ENCODE results near the gene ACSL6. TPM values are rescaled to one million over a fixed set of nuclear protein-coding genes. Genes with fewer than 3 reads are reported as not detected.

The ACSL6 gene
- total RNA-seq, 1 donor, result not detected

- DNase-seq (ENCODE audit: low read depth), result no peak
- no peak for TF ChIP-seq CTCF (IDR thresholded peaks at IDR 0.05; ENCODE audit: insufficient read depth, low read length)
Measured at GRCh38 chr5:132006331-132007120, 4.9 kb downstream of the ACSL6 start.

GRCh38 chr5:132005591-132005990 is 5.9 kb downstream of the ACSL6 start:
- no peak for TF ChIP-seq CTCF (IDR thresholded peaks at IDR 0.05; ENCODE audit: insufficient read depth, low read length)
- no peak overlapping the region for H3K4me3 ChIP-seq (ENCODE audit: low read depth, low read length)
- no peak for DNase-seq (ENCODE audit: low read depth)

More at GRCh38 chr5:132006331-132007120, 4.9 kb downstream of the ACSL6 start:
- H3K4me3 ChIP-seq (ENCODE audit: low read depth, low read length), result no peak overlapping the region

- DNase-seq (ENCODE audit: low read depth), result no peak
- no peak for TF ChIP-seq CTCF (IDR thresholded peaks at IDR 0.05; ENCODE audit: insufficient read depth, low read length)
- H3K4me3 ChIP-seq (ENCODE audit: low read depth, low read length), result no peak overlapping the region
Measured at GRCh38 chr5:132003982-132004381, 7.5 kb downstream of the ACSL6 start.

- peak; percentile 36 for TF ChIP-seq CTCF (IDR thresholded peaks at IDR 0.05; ENCODE audit: insufficient read depth, low read length)
- DNase-seq (ENCODE audit: low read depth), result peak; percentile 16
- H3K4me3 ChIP-seq (ENCODE audit: low read depth, low read length), result no peak overlapping the region
Measured at GRCh38 chr5:132003170-132003744, 8.2 kb downstream of the ACSL6 start.

- no peak for TF ChIP-seq CTCF (IDR thresholded peaks at IDR 0.05; ENCODE audit: insufficient read depth, low read length)
- no peak for DNase-seq (ENCODE audit: low read depth)
- no peak overlapping the region for H3K4me3 ChIP-seq (ENCODE audit: low read depth, low read length)
Measured at GRCh38 chr5:132002757-132003156, 8.7 kb downstream of the ACSL6 start.

GRCh38 chr5:132001647-132002561 is 9.6 kb downstream of the ACSL6 start:
- TF ChIP-seq CTCF (IDR thresholded peaks at IDR 0.05; ENCODE audit: insufficient read depth, low read length), result no peak
- DNase-seq (ENCODE audit: low read depth), result no peak
- no peak overlapping the region for H3K4me3 ChIP-seq (ENCODE audit: low read depth, low read length)

Measured in fibroblast of the aortic adventitia (primary cell).